H1 (cell line): ENCODE data around the gene YBX2. TPM values are rescaled to one million over a fixed set of nuclear protein-coding genes. Genes with fewer than 3 reads are reported as not detected.

Experiments used
- CTCF ChIA-PET: fragments of 300-600 bp; sonication (Branson Sonifier 250); formaldehyde crosslinking; loops from one replicate; lab custom pipeline; 2021; ENCODE audit not compliant: partially characterized antibody; lab: Charles Lee
- POLR2A ChIA-PET: fragments of 300-600 bp; sonication (Branson Sonifier 250); formaldehyde crosslinking; loops from one replicate; lab custom pipeline; 2021; ENCODE audit warnings: inconsistent platforms; ENCODE audit not compliant: partially characterized antibody; lab: Charles Lee
- DNase-seq, 2 experiments: peaks; one replicate each; pipeline versions ENCODE4 v3.0.0 to v3.0.0-alpha.2; 2010 to 2022; ENCODE audit warnings: low spot score in 2 of 2, low read depth in 1 of 2, mixed read lengths in 1 of 2
- FAIRE-seq: peaks from 2 replicates; lab custom pipeline; 2011; peaks lifted over from hg19 to GRCh38; lab: Jason Lieb, UNC
- H2AFZ ChIP-seq: 2 replicates; pipeline ENCODE4 v1.8.1; 2012; ENCODE audit warnings: low read length, inconsistent platforms
- H2AK5ac ChIP-seq: 2 replicates; pipeline ENCODE4 v1.6.1; 2013; ENCODE audit warnings: low read depth, low read length
- H2BK120ac ChIP-seq: replicated peaks from 2 replicates; pipeline ENCODE3; 2013; ENCODE audit warnings: low read depth, low read length, inconsistent platforms
- H2BK12ac ChIP-seq: 2 replicates; pipeline ENCODE4 v1.6.1; 2013; ENCODE audit warnings: low read depth, low read length
- H2BK15ac ChIP-seq: 2 replicates; pipeline ENCODE4 v1.6.1; 2013; ENCODE audit warnings: low read length
- H2BK20ac ChIP-seq: 2 replicates; pipeline ENCODE4 v1.6.1; 2013; ENCODE audit warnings: low read length
- H2BK5ac ChIP-seq: 2 replicates; pipeline ENCODE4 v1.6.1; 2013; ENCODE audit warnings: low read depth, low read length
- H3K14ac ChIP-seq: 2 replicates; pipeline ENCODE4 v1.6.1; 2013; ENCODE audit warnings: inconsistent platforms; ENCODE audit not compliant: insufficient read length
- H3K18ac ChIP-seq: 2 replicates; pipeline ENCODE4 v1.6.1; 2013; ENCODE audit warnings: low read length; ENCODE audit errors: extremely low read depth
- H3K23ac ChIP-seq: 2 replicates; pipeline ENCODE4 v1.6.1; 2013; ENCODE audit warnings: inconsistent platforms; ENCODE audit not compliant: insufficient read length
- H3K23me2 ChIP-seq: 2 replicates; pipeline ENCODE4 v1.6.1; 2013; ENCODE audit warnings: low read depth, low read length
- H3K27ac ChIP-seq: 2 replicates; pipeline ENCODE4 v1.6.1; 2011; ENCODE audit warnings: low read depth, low read length, inconsistent platforms
- H3K27me3 ChIP-seq, 4 experiments: replicated peaks in 1 of 4; 1 replicate in 1 of 4; 2 replicates in 3 of 4; pipeline versions ENCODE4 v1.6.1 to v1.8.1; 2011 to 2013; ENCODE audit warnings: low read length in 3 of 4, mild to moderate bottlenecking in 3 of 4, inconsistent platforms in 2 of 4, mixed read lengths in 2 of 4, moderate library complexity in 1 of 4; ENCODE audit not compliant: control insufficient read depth in 3 of 4, insufficient read depth in 3 of 4; ENCODE audit errors: extremely low read depth in 1 of 4
- H3K36me3 ChIP-seq, 4 experiments: 2 replicates each; pipeline versions ENCODE4 v1.6.1 to v1.8.1; 2011 to 2013; ENCODE audit warnings: mild to moderate bottlenecking in 4 of 4, low read length in 3 of 4, moderate library complexity in 2 of 4, control low read depth in 1 of 4, inconsistent platforms in 1 of 4; ENCODE audit not compliant: insufficient read depth in 4 of 4, control insufficient read depth in 2 of 4
- H3K4ac ChIP-seq: replicated peaks from 2 replicates; pipeline ENCODE3; 2013; ENCODE audit warnings: low read length, low read depth, mixed read lengths, inconsistent platforms; ENCODE audit not compliant: insufficient read length
- H3K4me1 ChIP-seq, 4 experiments: replicated peaks in 1 of 4; 1 replicate in 1 of 4; 2 replicates in 3 of 4; pipeline versions ENCODE4 v1.6.1 to v1.8.1; 2011 to 2013; ENCODE audit warnings: low read length in 3 of 4, inconsistent platforms in 2 of 4, mixed read lengths in 1 of 4; ENCODE audit not compliant: insufficient read depth in 4 of 4, control insufficient read depth in 3 of 4
- H3K4me2 ChIP-seq, 2 experiments: 2 replicates each; pipeline versions ENCODE4 v1.6.1 to v1.8.1; 2011 to 2013; ENCODE audit warnings: low read depth in 2 of 2, low read length in 2 of 2, control low read depth in 1 of 2, inconsistent platforms in 1 of 2, mild to moderate bottlenecking in 1 of 2; ENCODE audit not compliant: insufficient read depth in 1 of 2
- H3K4me3 ChIP-seq, 4 experiments: fragments of 200-600, 300-600 bp in 1 of 4; sonication (generic), shearing (Covaris generic), sonication (Bioruptor Twin) in 1 of 4; 2 replicates each; pipeline versions ENCODE4 v1.5.1 to v1.8.1; 2011 to 2016; ENCODE audit warnings: low read length in 4 of 4, low read depth in 3 of 4, control low read depth in 2 of 4, inconsistent platforms in 2 of 4, mild to moderate bottlenecking in 2 of 4, mixed read lengths in 1 of 4, moderate library complexity in 1 of 4; ENCODE audit not compliant: insufficient read depth in 2 of 4; ENCODE audit errors: extremely low read depth in 1 of 4
- H3K56ac ChIP-seq: replicated peaks from 2 replicates; pipeline ENCODE3; 2013; ENCODE audit warnings: low read depth, mild to moderate bottlenecking, mixed read lengths, low read length, inconsistent platforms; ENCODE audit not compliant: insufficient read length
- H3K79me1 ChIP-seq: 2 replicates; pipeline ENCODE4 v1.6.1; 2013; ENCODE audit warnings: low read depth, low read length, control low read depth
- H3K79me2 ChIP-seq, 2 experiments: 2 replicates each; pipeline versions ENCODE4 v1.6.1 to v1.8.1; 2012 to 2013; ENCODE audit warnings: low read length in 2 of 2, mild to moderate bottlenecking in 2 of 2, inconsistent platforms in 1 of 2; ENCODE audit not compliant: insufficient read depth in 2 of 2, control insufficient read depth in 1 of 2
- H3K9ac ChIP-seq, 4 experiments: replicated peaks in 1 of 4; 1 replicate in 1 of 4; 2 replicates in 3 of 4; pipeline versions ENCODE4 v1.6.1 to v1.8.1; 2011 to 2013; ENCODE audit warnings: low read depth in 3 of 4, low read length in 3 of 4, control low read depth in 2 of 4, mild to moderate bottlenecking in 2 of 4, moderate library complexity in 2 of 4, inconsistent platforms in 1 of 4; ENCODE audit errors: extremely low read depth in 1 of 4
- H3K9me3 ChIP-seq, 2 experiments: 2 replicates each; pipeline versions ENCODE4 v1.6.1 to v1.8.1; 2012 to 2013; ENCODE audit warnings: mild to moderate bottlenecking in 2 of 2, moderate library complexity in 2 of 2, control low read depth in 1 of 2, inconsistent platforms in 1 of 2, low read depth in 1 of 2, low read length in 1 of 2, mixed read lengths in 1 of 2; ENCODE audit not compliant: insufficient read depth in 2 of 2
- H4K20me1 ChIP-seq, 2 experiments: replicated peaks in 1 of 2; 2 replicates each; pipeline versions ENCODE3 to v1.8.1; 2011 to 2013; ENCODE audit warnings: inconsistent platforms in 2 of 2, low read length in 2 of 2, mild to moderate bottlenecking in 1 of 2; ENCODE audit not compliant: insufficient read depth in 2 of 2, control insufficient read depth in 1 of 2
- H4K5ac ChIP-seq: 2 replicates; pipeline ENCODE4 v1.6.1; 2013; ENCODE audit warnings: low read length, low read depth, mixed read lengths, inconsistent platforms; ENCODE audit not compliant: insufficient read length
- H4K8ac ChIP-seq: 2 replicates; pipeline ENCODE4 v1.8.0; 2013; ENCODE audit warnings: mild to moderate bottlenecking, moderate library complexity, low read length, inconsistent platforms; ENCODE audit not compliant: insufficient read depth; ENCODE audit errors: extremely low read depth
- H4K91ac ChIP-seq: replicated peaks from 2 replicates; pipeline ENCODE3; 2013; ENCODE audit warnings: low read length, mixed read lengths, inconsistent platforms; ENCODE audit not compliant: insufficient read length
- EP300 ChIP-seq, 2 experiments: IDR thresholded peaks; 1 replicate in 1 of 2; 2 replicates in 1 of 2; pipeline ENCODE4 v1.6.1; 2011 to 2012; ENCODE audit warnings: low read depth in 2 of 2, low read length in 2 of 2, mild to moderate bottlenecking in 2 of 2, borderline replicate concordance in 1 of 2, inconsistent platforms in 1 of 2, moderate library complexity in 1 of 2
- GTF2F1 ChIP-seq: IDR thresholded peaks from 2 replicates; pipeline ENCODE4 v1.6.1; 2012; ENCODE audit warnings: low read depth, low read length, improper control_type of control experiment, borderline replicate concordance
- KDM1A ChIP-seq: fragments of 200-600, 300-600 bp; sonication (generic); IDR thresholded peaks from 2 replicates; pipeline ENCODE4 v1.7.1; 2016; ENCODE audit warnings: mild to moderate bottlenecking, low read length, borderline replicate concordance
- SRF ChIP-seq: IDR thresholded peaks from 2 replicates; pipeline ENCODE4 v1.6.1; 2011; ENCODE audit warnings: mild to moderate bottlenecking, low read depth, low read length, moderate library complexity
- TBP ChIP-seq: IDR thresholded peaks from 2 replicates; pipeline ENCODE4 v1.6.1; 2011; ENCODE audit warnings: low read depth, low read length, improper control_type of control experiment
- WGBS, 2 experiments: shearing (Covaris generic) in 1 of 2; methylation state at CpG; one replicate each; pipeline versions ENCODE4 v1.1.6 to v1.1.7; 2013 to 2015; ENCODE audit warnings: low lambda C conversion rate in 2 of 2, mixed read lengths in 2 of 2, inconsistent platforms in 1 of 2, low coverage in 1 of 2, missing lambda C conversion rate in 1 of 2; ENCODE audit not compliant: insufficient replicate concordance in 2 of 2, insufficient coverage in 1 of 2, insufficient read length in 1 of 2; ENCODE audit errors: extremely low coverage in 1 of 2, missing lambda C conversion rate in 1 of 2; 5-methylcytosine and 5-hydroxymethylcytosine counted together
- polyA plus RNA-seq, 7 experiments: library from polyadenylated mRNA; depleted of rRNA in 3 of 7; stranded (reverse) in 5 of 7; unstranded in 2 of 7; fragments of >200 nt in 5 of 7; fragments of 200-250 nt in 2 of 7; gene quantifications; 1 replicate in 5 of 7; 2 replicates in 1 of 7; 4 replicates in 1 of 7; pipeline versions ENCODE4 v1.2.1 to v1.2.3, GENCODE V29; 2011 to 2013; ENCODE audit warnings: missing spikeins in 2 of 7, mixed read lengths in 2 of 7
- total RNA-seq: library from RNA; stranded (reverse); fragmentation: NEBNext Ultra II Directional; extraction: Animal tissue kit (Norgen Biotek cat#: 25700); gene quantifications from 2 replicates; pipeline ENCODE4 v1.2.1, GENCODE V29; 2021

The YBX2 gene
- total and polyA plus RNA-seq, 2 of the 8 experiments (the other 6 are each of a cell fraction or from before 2014, with no cell fraction given): 19.2 to 30.5 TPM

- H3K23me2 ChIP-seq: peaks cover 7% of the 10 kb centered on the region
- H2BK20ac ChIP-seq: no peak overlapping the region
- H3K36me3 ChIP-seq: peaks cover 9 to 25% (median 20%) of the 10 kb centered on the region in 4 experiments; a peak in 7 of 8 replicates
- no peak overlapping the region for H3K14ac ChIP-seq
- H3K79me1 ChIP-seq: peaks cover 16% of the 10 kb centered on the region
- H3K23ac ChIP-seq: no peak overlapping the region
- WGBS, 2 experiments: 91% methylated on average over 6 of the region's 6 CpGs; no CpG with 5 or more reads in 1 of the 2 experiments
- 0 out of 2 replicates have a peak overlapping the region, but pooled peaks have one; percentile 44 for H2BK5ac ChIP-seq
- peak overlapping the region in 1 of 2 experiments; percentile 99; a peak in 1 of 4 replicates for H3K4me2 ChIP-seq
- H2BK12ac ChIP-seq: no peak overlapping the region
- no peak overlapping the region for H4K8ac ChIP-seq
- H2BK120ac ChIP-seq: no peak overlapping the region
- no peak overlapping the region for H3K27ac ChIP-seq
- no peak overlapping the region for H3K4ac ChIP-seq
- H3K56ac ChIP-seq: no peak overlapping the region
- no peaks in the 10 kb centered on the region for H3K27me3 ChIP-seq
- no peak overlapping the region for H4K5ac ChIP-seq
- H3K4me1 ChIP-seq: peaks cover 3 to 12% (median 5%) of the 10 kb centered on the region in 4 experiments
- FAIRE-seq: no peak
- H2BK15ac ChIP-seq: no peak overlapping the region
- peak overlapping the region in 1 of 4 experiments; percentile 14; a peak in 1 of 7 replicates for H3K9ac ChIP-seq
- peaks cover 4 to 9% of the 10 kb centered on the region in 2 experiments for H4K20me1 ChIP-seq
- DNase-seq: no peak
- no peak overlapping the region for H4K91ac ChIP-seq
- H3K79me2 ChIP-seq: peaks cover 23 to 54% of the 10 kb centered on the region in 2 experiments
- H2AFZ ChIP-seq: no peak overlapping the region
- POLR2A ChIA-PET: interaction anchor here (0.9 to 8.3 kb wide), 11 partner anchors 8 to 66 kb away, joined by 3 to 121 read pairs (median 4); partner anchors contain the start of genes ACADVL, CLDN7, DLG4 and DVL2
- H3K9me3 ChIP-seq: no peaks in the 10 kb centered on the region
- H3K4me3 ChIP-seq: no peak overlapping the region
- CTCF ChIA-PET: interaction anchor here (0.6 to 1.4 kb wide), 4 partner anchors 11 to 515 kb away, joined by 3 to 7 read pairs (median 4); partner anchors contain the start of gene SLC2A4
- H2AK5ac ChIP-seq: no peak overlapping the region
- H3K18ac ChIP-seq: no peak overlapping the region
- no peak for TF ChIP-seq KDM1A
- TF ChIP-seq EP300 (IDR thresholded peaks at IDR 0.05; ENCODE audit: borderline replicate concordance in 1 of 2, low read depth in 2 of 2, low read length in 2 of 2): no peak
- no peak for TF ChIP-seq SRF
- no peak for TF ChIP-seq GTF2F1
- TF ChIP-seq TBP: no peak
Observed at GRCh38 chr17:7249214-7249613, 45.2 kb downstream of the YBX2 start.
